ENCODE data around the gene MKS1.

MKS1 gene

DNA sequence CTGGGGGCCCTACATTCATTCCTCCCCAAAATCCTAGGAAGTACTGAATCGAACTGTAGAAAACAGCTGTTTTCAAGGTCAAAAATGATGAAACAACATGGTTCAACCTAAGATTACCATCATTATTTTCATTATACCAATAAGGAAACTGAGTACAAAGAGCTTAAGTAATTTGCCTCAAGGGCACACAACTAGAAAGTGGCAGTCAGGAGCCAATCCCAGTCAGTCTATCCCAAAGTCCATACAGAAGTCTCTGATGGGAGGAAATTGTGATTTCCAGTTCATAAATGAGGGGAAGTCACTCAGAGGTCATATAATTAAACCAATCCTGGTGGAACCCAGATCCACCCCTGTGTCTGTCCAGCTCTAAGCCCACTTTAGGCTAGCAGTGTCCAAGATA lies 27.7 kb upstream of the MKS1 start:
- no peak overlapping the region for H3K27ac ChIP-seq
- intact Hi-C loops (cut with DNase I; ENCODE audit: low total_unique reads): no loop called here
- no peak for DNase-seq
- H3K4me1 ChIP-seq: peaks cover 0 to 14% (median 9%) of the 10 kb centered on the region in 4 donors
- peaks cover 0 to 76% of the 10 kb centered on the region in 2 donors for H3K27me3 ChIP-seq
- TF ChIP-seq, protein P1, sequence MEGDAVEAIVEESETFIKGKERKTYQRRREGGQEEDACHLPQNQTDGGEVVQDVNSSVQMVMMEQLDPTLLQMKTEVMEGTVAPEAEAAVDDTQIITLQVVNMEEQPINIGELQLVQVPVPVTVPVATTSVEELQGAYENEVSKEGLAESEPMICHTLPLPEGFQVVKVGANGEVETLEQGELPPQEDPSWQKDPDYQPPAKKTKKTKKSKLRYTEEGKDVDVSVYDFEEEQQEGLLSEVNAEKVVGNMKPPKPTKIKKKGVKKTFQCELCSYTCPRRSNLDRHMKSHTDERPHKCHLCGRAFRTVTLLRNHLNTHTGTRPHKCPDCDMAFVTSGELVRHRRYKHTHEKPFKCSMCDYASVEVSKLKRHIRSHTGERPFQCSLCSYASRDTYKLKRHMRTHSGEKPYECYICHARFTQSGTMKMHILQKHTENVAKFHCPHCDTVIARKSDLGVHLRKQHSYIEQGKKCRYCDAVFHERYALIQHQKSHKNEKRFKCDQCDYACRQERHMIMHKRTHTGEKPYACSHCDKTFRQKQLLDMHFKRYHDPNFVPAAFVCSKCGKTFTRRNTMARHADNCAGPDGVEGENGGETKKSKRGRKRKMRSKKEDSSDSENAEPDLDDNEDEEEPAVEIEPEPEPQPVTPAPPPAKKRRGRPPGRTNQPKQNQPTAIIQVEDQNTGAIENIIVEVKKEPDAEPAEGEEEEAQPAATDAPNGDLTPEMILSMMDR (IDR thresholded peaks at IDR 0.05): no peak
- H3K4me3 ChIP-seq: no peak overlapping the region
- H3K36me3 ChIP-seq: no peaks in the 10 kb centered on the region
- no peaks in the 10 kb centered on the region for H3K9me3 ChIP-seq

DNA sequence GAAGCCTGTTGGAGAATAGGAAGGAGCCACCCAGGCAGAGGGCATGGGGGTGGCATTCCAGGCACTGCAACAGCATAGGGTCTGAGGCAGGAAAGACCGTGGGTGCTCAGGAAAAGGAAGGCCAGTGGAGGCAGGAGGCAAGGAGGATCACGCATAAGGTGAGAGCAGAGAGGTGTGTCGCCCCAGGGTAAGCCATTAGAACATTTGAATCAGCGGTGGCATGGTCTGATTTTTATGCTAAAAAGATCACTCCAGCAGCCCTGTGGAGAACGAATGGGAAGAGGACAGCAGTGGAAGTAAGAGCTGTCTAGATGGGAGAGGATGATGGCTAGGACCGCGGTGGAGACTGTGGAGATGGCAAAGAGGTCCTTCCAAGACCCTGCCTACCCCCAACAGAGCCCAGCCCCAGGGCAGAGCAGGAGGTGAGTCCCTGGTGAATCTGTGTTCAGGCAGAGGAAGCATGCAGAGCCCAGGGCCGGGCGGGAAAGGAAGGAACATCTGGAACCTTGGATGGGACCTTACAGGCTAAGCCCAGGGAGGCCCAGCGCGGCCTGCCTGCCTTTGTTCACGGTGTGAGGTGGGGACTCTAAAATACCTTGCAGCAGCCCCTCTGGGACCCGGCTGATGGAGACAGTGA lies 27.2 kb upstream of the MKS1 start:
- peaks cover 0 to 14% (median 9%) of the 10 kb centered on the region in 4 donors for H3K4me1 ChIP-seq
- intact Hi-C loops (cut with DNase I; ENCODE audit: low total_unique reads): no loop called here
- no peak overlapping the region for H3K27ac ChIP-seq

DNA sequence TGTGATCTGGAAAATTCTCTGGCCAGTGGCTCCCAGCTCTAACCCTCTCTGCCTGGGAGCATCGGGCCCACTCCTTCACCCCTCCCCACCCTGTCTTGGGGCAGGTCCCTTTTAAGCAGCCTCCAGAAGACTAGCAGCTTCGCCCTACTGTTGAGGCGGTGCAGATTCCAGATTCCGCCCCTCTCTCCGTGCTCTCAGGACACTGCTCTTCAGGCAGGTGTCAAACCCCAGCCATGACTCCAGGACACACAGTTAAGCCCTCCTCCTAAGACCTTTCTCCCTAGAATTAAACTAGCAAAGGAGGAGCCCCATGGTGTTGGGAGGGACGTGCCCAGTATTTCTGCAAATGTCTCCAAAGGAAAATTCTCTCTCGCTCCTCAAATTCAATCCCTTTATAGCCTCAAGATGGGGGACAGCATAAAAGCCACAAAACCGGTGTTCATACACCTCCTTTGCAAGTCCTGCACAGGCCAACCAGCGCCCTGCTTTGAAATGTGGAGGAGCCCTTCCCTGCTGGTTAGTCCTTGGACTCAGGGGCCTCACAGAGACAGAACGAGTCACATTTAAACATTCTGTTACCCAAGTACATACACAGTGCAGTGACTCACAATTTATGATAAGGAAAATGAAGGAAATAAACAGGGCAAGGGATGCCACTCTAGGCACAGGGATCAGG lies 26.5 kb upstream of the MKS1 start:
- DNase-seq: no peak
- Histone ChIP-seq H3K4me3 (no peak overlapping the region), H3K27ac (no peak overlapping the region), H3K4me1 (peaks cover 0 to 14% (median 9%) of the 10 kb centered on the region in 4 donors), H3K36me3 (no peaks in the 10 kb centered on the region), H3K9me3 (no peaks in the 10 kb centered on the region), H3K27me3 (peaks cover 0 to 70% of the 10 kb centered on the region in 2 donors)
- TF ChIP-seq, protein P1 (IDR thresholded peaks at IDR 0.05): no peak
- intact Hi-C loops (cut with DNase I; ENCODE audit: low total_unique reads): no loop called here

More for the DNA sequence above, 27.2 kb upstream of the MKS1 start:
- H3K36me3 ChIP-seq: no peaks in the 10 kb centered on the region
- no peak for DNase-seq
- no peaks in the 10 kb centered on the region for H3K9me3 ChIP-seq
- TF ChIP-seq, protein P1 (IDR thresholded peaks at IDR 0.05): no peak
- H3K27me3 ChIP-seq: peaks cover 0 to 74% of the 10 kb centered on the region in 2 donors
- H3K4me3 ChIP-seq: no peak overlapping the region

GRCh38 chr17:58244963-58245362 lies 25.9 kb upstream of the MKS1 start:
- H3K4me3 ChIP-seq: no peak overlapping the region
- H3K36me3 ChIP-seq: no peaks in the 10 kb centered on the region
- no peaks in the 10 kb centered on the region for H3K9me3 ChIP-seq
- TF ChIP-seq, protein P1 (IDR thresholded peaks at IDR 0.05): no peak
- intact Hi-C loops (cut with DNase I; ENCODE audit: low total_unique reads): no loop called here
- peaks cover 0 to 66% of the 10 kb centered on the region in 2 donors for H3K27me3 ChIP-seq
- peaks cover 0 to 13% (median 9%) of the 10 kb centered on the region in 4 donors for H3K4me1 ChIP-seq
- DNase-seq: no peak
- H3K27ac ChIP-seq: no peak overlapping the region

DNA sequence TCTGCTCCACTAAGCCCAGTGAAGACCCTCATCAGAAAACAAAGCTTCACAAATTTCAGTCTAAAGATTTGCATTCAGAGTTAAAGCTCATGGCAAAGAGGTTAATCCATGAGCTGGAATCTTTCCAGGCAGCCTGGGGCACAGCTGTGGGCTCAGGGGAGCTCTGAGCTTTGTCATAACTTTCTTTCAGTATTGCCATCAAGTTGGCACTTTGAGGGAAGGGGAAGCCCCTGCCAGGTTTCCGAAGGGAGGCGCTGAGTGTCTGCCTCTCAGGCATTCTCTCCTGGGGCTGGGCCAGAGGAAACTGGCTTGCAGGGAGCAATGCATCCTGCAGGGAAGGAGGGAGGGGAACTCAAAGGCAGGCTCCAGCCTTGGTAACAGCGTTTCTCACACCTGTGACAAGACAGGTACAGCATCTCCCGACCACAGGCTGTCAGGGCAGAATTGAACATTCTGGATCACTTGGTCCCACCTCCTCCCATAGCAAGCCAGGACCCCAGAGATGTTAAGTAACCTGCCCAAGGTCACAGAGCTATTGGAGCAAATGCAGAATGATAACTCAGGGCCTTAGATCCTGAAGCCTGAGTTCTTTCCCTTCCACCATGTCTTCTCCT lies 23.2 kb upstream of the MKS1 start:
- no peaks in the 10 kb centered on the region for H3K4me1 ChIP-seq
- peaks cover 0 to 61% of the 10 kb centered on the region in 2 donors for H3K27me3 ChIP-seq
- intact Hi-C loops (cut with DNase I; ENCODE audit: low total_unique reads): no loop called here
- H3K27ac ChIP-seq: no peak overlapping the region
- H3K36me3 ChIP-seq: no peaks in the 10 kb centered on the region
- DNase-seq: no peak
- TF ChIP-seq, protein P1 (IDR thresholded peaks at IDR 0.05): no peak
- H3K9me3 ChIP-seq: no peaks in the 10 kb centered on the region
- H3K4me3 ChIP-seq: no peak overlapping the region
